ENCODE results near the gene RND1. TPM values are rescaled to one million over a fixed set of nuclear protein-coding genes. Genes with fewer than 3 reads are reported as not detected.

The RND1 gene
- polyA plus RNA-seq, 1 of the 3 experiments (the other 2 are of a cell fraction): 0.39 TPM

- TF ChIP-seq RCOR1 (IDR thresholded peaks at IDR 0.05; ENCODE audit: low read length) (0 out of 2 replicates have a peak, but pooled peaks have one; percentile 23), CTCF (IDR thresholded peaks at IDR 0.05) (peak; percentile 85)
Observed at GRCh38 chr12:48852734-48853688, 12.7 kb downstream of the RND1 start (continued).

- CTCF ChIA-PET: interaction anchor here (0.6 to 34.8 kb wide), 40 partner anchors 9 to 246 kb away, joined by 3 to 667 read pairs (median 8); partner anchors contain the start of genes CACNB3, DHH, FKBP11 and RND1
- TF ChIP-seq MEF2A (IDR thresholded peaks at IDR 0.05; ENCODE audit: borderline replicate concordance, low read depth) (no peak), SMC3 (IDR thresholded peaks at IDR 0.05; ENCODE audit: low read depth, low read length) (no peak), ZBTB33 (IDR thresholded peaks at IDR 0.05; ENCODE audit: borderline replicate concordance, low read depth) (peak; percentile 91), CTCF (IDR thresholded peaks at IDR 0.05) (no peak), ELF1 (IDR thresholded peaks at IDR 0.05) (peak; percentile 99), RCOR1 (IDR thresholded peaks at IDR 0.05; ENCODE audit: low read length) (no peak), PBX3 (IDR thresholded peaks at IDR 0.05) (no peak), MAX (IDR thresholded peaks at IDR 0.05; ENCODE audit: low read depth) (peak; percentile 82; the same call in 1 of the 2 replicates), TCF12 (IDR thresholded peaks at IDR 0.05) (peak; percentile 48; the same call in 1 of the 2 replicates), TAF1 (IDR thresholded peaks at IDR 0.05; ENCODE audit: borderline replicate concordance, low read depth, low read length) (peak; percentile 82), POLR2AphosphoS5 (IDR thresholded peaks at IDR 0.05; ENCODE audit: low read depth, low read length) (peak; percentile 73), EZH2phosphoT487 (IDR thresholded peaks at IDR 0.05; ENCODE audit: borderline replicate concordance, low read depth) (no peak), FOXM1 (IDR thresholded peaks at IDR 0.05; ENCODE audit: low read depth) (0 out of 2 replicates have a peak, but pooled peaks have one; percentile 6), RFX5 (IDR thresholded peaks at IDR 0.05; ENCODE audit: low read length) (peak; percentile 61; the same call in 1 of the 2 replicates), USF1 (IDR thresholded peaks at IDR 0.05; ENCODE audit: borderline replicate concordance, low read depth) (no peak), FOXJ3 (CRISPR knock-in tag; IDR thresholded peaks at IDR 0.05) (peak; percentile 45; the same call in 1 of the 2 replicates), FOSL2 (IDR thresholded peaks at IDR 0.05; ENCODE audit: borderline replicate concordance, low read depth) (no peak), JUND (IDR thresholded peaks at IDR 0.05) (no peak), YY1 (IDR thresholded peaks at IDR 0.05; ENCODE audit: low read depth) (peak; percentile 97)
Observed at GRCh38 chr12:48851883-48852733, 13.6 kb downstream of the RND1 start, which contains the start of gene DDX23. DDX23 (minus strand) TSS chr12:48852163; CDS start chr12:48845782, 6,381 bp downstream.

More at GRCh38 chr12:48851883-48852733, 13.6 kb downstream of the RND1 start, which contains the start of gene DDX23:
- Histone ChIP-seq H3K9me3 (no peaks in the 10 kb centered on the region), H3K9ac (peak within 1 kb of the TSS; percentile 94), H3K4me3 (ENCODE audit: low read depth in 2 of 2, low read length in 1 of 2) (peak within 1 kb of the TSS; percentile 85 to 92), H3F3A (replicated peaks; ENCODE audit: insufficient read depth) (no peaks in the 10 kb centered on the region), H3K79me2 (ENCODE audit: insufficient read depth) (peaks cover 49% of the 10 kb centered on the region), H3K9me2 (no peaks in the 10 kb centered on the region), H3K27ac (ENCODE audit: low read depth in 2 of 2, low read length in 1 of 2) (peak within 1 kb of the TSS; percentile 61 to 85), H3K4me2 (peak within 1 kb of the TSS; percentile 95), H3K27me3 (ENCODE audit: insufficient read depth) (no peaks in the 10 kb centered on the region), H2AFZ (ENCODE audit: low read depth) (peak within 1 kb of the TSS; percentile 75), H4K20me1 (ENCODE audit: insufficient read depth) (0 out of 2 replicates have a peak, but pooled peaks cover 6% of the 10 kb centered on the region), H3K36me3 (replicated peaks in 1 of 2; ENCODE audit: control insufficient read depth in 1 of 2, insufficient read depth in 2 of 2, low read length in 1 of 2) (peaks cover 0 to 10% of the 10 kb centered on the region in 2 experiments), H3K4me1 (ENCODE audit: control insufficient read depth in 1 of 2, insufficient read depth in 2 of 2, low read depth in 1 of 2, low read length in 1 of 2) (peaks cover 0 to 13% of the 10 kb centered on the region in 2 experiments; a peak in 2 of 4 replicates)
- 0% methylated on average over 25 of the region's 53 CpGs for WGBS (ENCODE audit: low lambda C conversion rate)
- DNase-seq: peak; percentile 97
- POLR2A ChIA-PET: interaction anchor here (0.6 to 2.3 kb wide), 7 partner anchors 13 to 63 kb away, joined by 3 to 31 read pairs (median 3); partner anchors contain the start of gene ADCY6

All from SK-N-SH (cell line).